ENCODE results near the gene NAIP. TPM values are rescaled to one million over a fixed set of nuclear protein-coding genes. Genes with fewer than 3 reads are reported as not detected.
"Not testable (repeated sequence)": the region's sequence is repeated elsewhere in the genome, so short reads cannot be mapped to it uniquely, and the experiment has no call there.

NAIP gene
- total RNA-seq, 1 donor from 2014 or later: 51.4 TPM

GRCh38 chr5:70931709-70932368, 93.3 kb downstream of the NAIP start:
- DNase-seq (ENCODE audit: low spot score): not testable (repeated sequence)

GRCh38 chr5:70925211-70925562, 100.0 kb downstream of the NAIP start:
- DNase-seq (ENCODE audit: low spot score): not testable (repeated sequence)

Other genes with a start within 250 kb of the NAIP start
- gene SERF1A, start 124.7 kb downstream of the NAIP start, total RNA-seq: 6.2 TPM
- gene SMN1, start 100.3 kb downstream of the NAIP start, total RNA-seq: 24.9 TPM
- gene GTF2H2, start 42.3 kb upstream of the NAIP start, total RNA-seq: 21.7 TPM